ENCODE data around the gene FAM83C.
"Not testable (repeated sequence)": the region's sequence is repeated elsewhere in the genome, so short reads cannot be mapped to it uniquely, and the experiment has no call there.

FAM83C gene

GRCh38 chr20:35318502-35319157, 26.4 kb upstream of the FAM83C start:
- DNase-seq (ENCODE audit: low read depth, low spot score) = no peak

GRCh38 chr20:35317416-35318210, 25.4 kb upstream of the FAM83C start:
- Histone ChIP-seq H3K9me3 (ENCODE audit: control insufficient read depth, insufficient read depth, low read length) (no peaks in the 10 kb centered on the region), H3K4me1 (ENCODE audit: control insufficient read depth, insufficient read depth, low read length) (peaks cover 6% of the 10 kb centered on the region), H3K4me3 (ENCODE audit: low read length) (no peak overlapping the region), H3K36me3 (ENCODE audit: control insufficient read depth, insufficient read depth, low read length) (no peaks in the 10 kb centered on the region), H3K27me3 (ENCODE audit: control insufficient read depth, insufficient read depth, low read length) (no peaks in the 10 kb centered on the region), H3K27ac (ENCODE audit: low read length) (no peak overlapping the region)
- WGBS (ENCODE audit: insufficient coverage, insufficient read length) = no CpG with 5 or more reads among the region's 5 CpGs
- no peak for DNase-seq (ENCODE audit: low read depth, low spot score)

More at GRCh38 chr20:35318502-35319157, 26.4 kb upstream of the FAM83C start:
- Histone ChIP-seq H3K4me3 (ENCODE audit: low read length) (no peak overlapping the region), H3K36me3 (ENCODE audit: control insufficient read depth, insufficient read depth, low read length) (no peaks in the 10 kb centered on the region), H3K27ac (ENCODE audit: low read length) (no peak overlapping the region), H3K27me3 (ENCODE audit: control insufficient read depth, insufficient read depth, low read length) (no peaks in the 10 kb centered on the region), H3K9me3 (ENCODE audit: control insufficient read depth, insufficient read depth, low read length) (no peaks in the 10 kb centered on the region), H3K4me1 (ENCODE audit: control insufficient read depth, insufficient read depth, low read length) (peaks cover 6% of the 10 kb centered on the region)
- no CpG with 5 or more reads among the region's 6 CpGs for WGBS (ENCODE audit: insufficient coverage, insufficient read length)

- Histone ChIP-seq H3K27me3 (ENCODE audit: control insufficient read depth, insufficient read depth, low read length) (no peaks in the 10 kb centered on the region), H3K4me1 (ENCODE audit: control insufficient read depth, insufficient read depth, low read length) (peaks cover 7% of the 10 kb centered on the region), H3K36me3 (ENCODE audit: control insufficient read depth, insufficient read depth, low read length) (no peaks in the 10 kb centered on the region), H3K27ac (ENCODE audit: low read length) (no peak overlapping the region), H3K4me3 (ENCODE audit: low read length) (no peak overlapping the region), H3K9me3 (ENCODE audit: control insufficient read depth, insufficient read depth, low read length) (no peaks in the 10 kb centered on the region)
- WGBS (ENCODE audit: insufficient coverage, insufficient read length) = no CpG with 5 or more reads among the region's 2 CpGs
- no peak for DNase-seq (ENCODE audit: low read depth, low spot score)
Observed at GRCh38 chr20:35316086-35316485, 23.9 kb upstream of the FAM83C start.

- not testable (repeated sequence) for H3K9me3 ChIP-seq (ENCODE audit: control insufficient read depth, insufficient read depth, low read length); H3K27ac ChIP-seq (ENCODE audit: low read length); DNase-seq (ENCODE audit: low read depth, low spot score); H3K4me3 ChIP-seq (ENCODE audit: low read length); H3K36me3 ChIP-seq (ENCODE audit: control insufficient read depth, insufficient read depth, low read length); H3K27me3 ChIP-seq (ENCODE audit: control insufficient read depth, insufficient read depth, low read length); H3K4me1 ChIP-seq (ENCODE audit: control insufficient read depth, insufficient read depth, low read length)
- no CpG with 5 or more reads among the region's 7 CpGs for WGBS (ENCODE audit: insufficient coverage, insufficient read length)
Observed at GRCh38 chr20:35315632-35316020, 23.4 kb upstream of the FAM83C start.

- no peak for DNase-seq (ENCODE audit: low read depth, low spot score)
- Histone ChIP-seq H3K4me3 (ENCODE audit: low read length) (no peak overlapping the region), H3K27me3 (ENCODE audit: control insufficient read depth, insufficient read depth, low read length) (no peaks in the 10 kb centered on the region), H3K9me3 (ENCODE audit: control insufficient read depth, insufficient read depth, low read length) (no peaks in the 10 kb centered on the region), H3K27ac (ENCODE audit: low read length) (no peak overlapping the region), H3K36me3 (ENCODE audit: control insufficient read depth, insufficient read depth, low read length) (no peaks in the 10 kb centered on the region), H3K4me1 (ENCODE audit: control insufficient read depth, insufficient read depth, low read length) (0 out of 2 replicates have a peak, but pooled peaks cover 3% of the 10 kb centered on the region)
- no CpG with 5 or more reads among the region's 3 CpGs for WGBS (ENCODE audit: insufficient coverage, insufficient read length)
Observed at GRCh38 chr20:35314816-35315631, 22.8 kb upstream of the FAM83C start.

- Histone ChIP-seq H3K36me3 (ENCODE audit: control insufficient read depth, insufficient read depth, low read length) (no peaks in the 10 kb centered on the region), H3K9me3 (ENCODE audit: control insufficient read depth, insufficient read depth, low read length) (no peaks in the 10 kb centered on the region), H3K27me3 (ENCODE audit: control insufficient read depth, insufficient read depth, low read length) (no peaks in the 10 kb centered on the region), H3K27ac (ENCODE audit: low read length) (no peak overlapping the region), H3K4me3 (ENCODE audit: low read length) (no peak overlapping the region), H3K4me1 (ENCODE audit: control insufficient read depth, insufficient read depth, low read length) (0 out of 2 replicates have a peak, but pooled peaks cover 3% of the 10 kb centered on the region)
- WGBS (ENCODE audit: insufficient coverage, insufficient read length) = no CpG with 5 or more reads among the region's 1 CpG
- no peak for DNase-seq (ENCODE audit: low read depth, low spot score)
Observed at GRCh38 chr20:35312318-35312717, 20.1 kb upstream of the FAM83C start.

- Histone ChIP-seq H3K4me1 (ENCODE audit: control insufficient read depth, insufficient read depth, low read length) (0 out of 2 replicates have a peak, but pooled peaks cover 3% of the 10 kb centered on the region), H3K27me3 (ENCODE audit: control insufficient read depth, insufficient read depth, low read length) (no peaks in the 10 kb centered on the region), H3K36me3 (ENCODE audit: control insufficient read depth, insufficient read depth, low read length) (no peaks in the 10 kb centered on the region), H3K9me3 (ENCODE audit: control insufficient read depth, insufficient read depth, low read length) (no peaks in the 10 kb centered on the region), H3K27ac (ENCODE audit: low read length) (no peak overlapping the region), H3K4me3 (ENCODE audit: low read length) (no peak overlapping the region)
- DNase-seq (ENCODE audit: low read depth, low spot score) = no peak
- WGBS (ENCODE audit: insufficient coverage, insufficient read length) = 100% methylated on average over 1 of the region's 5 CpGs
Observed at GRCh38 chr20:35311822-35312221, 19.6 kb upstream of the FAM83C start.

GRCh38 chr20:35311409-35311808, 19.2 kb upstream of the FAM83C start:
- Histone ChIP-seq H3K27me3 (ENCODE audit: control insufficient read depth, insufficient read depth, low read length) (no peaks in the 10 kb centered on the region), H3K4me3 (ENCODE audit: low read length) (no peak overlapping the region), H3K9me3 (ENCODE audit: control insufficient read depth, insufficient read depth, low read length) (no peaks in the 10 kb centered on the region), H3K36me3 (ENCODE audit: control insufficient read depth, insufficient read depth, low read length) (no peaks in the 10 kb centered on the region), H3K4me1 (ENCODE audit: control insufficient read depth, insufficient read depth, low read length) (0 out of 2 replicates have a peak, but pooled peaks cover 3% of the 10 kb centered on the region), H3K27ac (ENCODE audit: low read length) (no peak overlapping the region)
- DNase-seq (ENCODE audit: low read depth, low spot score) = no peak
- WGBS (ENCODE audit: insufficient coverage, insufficient read length) = no CpG with 5 or more reads among the region's 2 CpGs

GRCh38 chr20:35307666-35308653, 15.7 kb upstream of the FAM83C start:
- Histone ChIP-seq H3K27ac (ENCODE audit: low read length) (no peak overlapping the region), H3K4me1 (ENCODE audit: control insufficient read depth, insufficient read depth, low read length) (0 out of 2 replicates have a peak, but pooled peaks cover 3% of the 10 kb centered on the region), H3K36me3 (ENCODE audit: control insufficient read depth, insufficient read depth, low read length) (no peaks in the 10 kb centered on the region), H3K27me3 (ENCODE audit: control insufficient read depth, insufficient read depth, low read length) (no peaks in the 10 kb centered on the region), H3K4me3 (ENCODE audit: low read length) (no peak overlapping the region), H3K9me3 (ENCODE audit: control insufficient read depth, insufficient read depth, low read length) (no peaks in the 10 kb centered on the region)
- no CpG with 5 or more reads among the region's 13 CpGs for WGBS (ENCODE audit: insufficient coverage, insufficient read length)
- no peak for DNase-seq (ENCODE audit: low read depth, low spot score)
